CD4-positive, alpha-beta T cell treated with Interferon alpha-2 for 1 hour (primary cell): ENCODE results near the gene LSM14A.
"Not testable (repeated sequence)": the region's sequence is repeated elsewhere in the genome, so short reads cannot be mapped to it uniquely, and the experiment has no call there.

Experiments
- DNase-seq, 2 donors: peaks; one replicate each; pipeline ENCODE4 v3.0.0-alpha.2; 2020 to 2022

Gene LSM14A

DNA sequence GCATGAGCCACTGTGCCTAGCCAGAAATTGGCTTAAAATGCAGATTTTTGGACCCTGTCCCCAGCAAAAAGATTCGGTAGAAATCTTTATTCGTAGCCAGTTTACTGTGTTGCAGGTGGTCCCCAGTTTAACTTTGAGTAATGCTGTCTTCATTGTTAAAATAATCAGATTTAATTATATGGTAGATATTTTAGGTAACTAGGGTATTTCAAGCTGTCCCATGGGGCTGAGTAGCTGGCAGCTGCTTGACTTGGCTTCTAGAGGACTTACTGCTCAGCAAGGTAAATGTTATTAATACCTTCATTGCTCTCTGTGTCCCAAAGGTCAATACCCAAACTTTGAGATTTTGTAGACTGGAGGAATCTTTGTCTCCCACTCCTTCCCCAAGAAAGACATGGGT lies 21.1 kb downstream of the LSM14A start:
- DNase-seq = no peak

DNA sequence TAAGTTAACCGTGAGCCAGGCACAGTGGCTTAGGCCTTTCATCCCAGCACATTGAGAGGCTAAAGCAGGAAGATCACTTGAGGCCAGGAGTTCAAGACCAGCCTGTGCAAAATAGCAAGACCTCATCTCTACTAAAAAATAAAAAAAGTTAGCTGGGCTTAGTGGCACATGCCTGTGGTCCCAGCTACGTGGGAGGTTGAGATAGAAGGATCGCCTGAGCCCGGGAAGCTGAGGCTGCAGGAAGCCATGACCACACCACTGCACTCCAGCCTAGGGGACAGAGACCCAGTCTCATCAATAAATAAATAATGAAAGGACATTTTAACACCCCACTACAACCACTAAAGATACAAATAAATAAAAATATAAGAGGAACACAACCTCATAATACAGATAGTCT lies 21.6 kb downstream of the LSM14A start:
- no peak for DNase-seq

DNA sequence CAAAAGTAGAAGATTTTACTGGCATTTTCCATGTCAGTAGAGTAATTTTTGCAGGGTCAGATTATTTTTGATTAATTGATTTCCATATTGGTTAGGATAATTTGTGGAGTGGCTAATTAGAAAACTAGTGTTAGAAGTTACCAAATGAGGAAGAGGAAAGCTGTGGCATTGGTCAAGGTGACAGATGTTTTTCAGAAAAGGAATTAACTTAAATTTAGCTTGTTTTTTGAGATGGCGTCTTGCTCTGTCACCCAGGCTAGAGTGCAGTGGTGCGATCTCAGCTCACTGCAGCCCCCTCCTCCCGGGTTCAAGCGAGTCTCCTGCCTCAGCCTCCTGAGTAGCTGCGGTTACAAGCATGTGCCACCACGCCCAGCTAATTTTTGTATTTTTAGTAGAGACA lies 28.8 kb downstream of the LSM14A start:
- DNase-seq = no peak

DNA sequence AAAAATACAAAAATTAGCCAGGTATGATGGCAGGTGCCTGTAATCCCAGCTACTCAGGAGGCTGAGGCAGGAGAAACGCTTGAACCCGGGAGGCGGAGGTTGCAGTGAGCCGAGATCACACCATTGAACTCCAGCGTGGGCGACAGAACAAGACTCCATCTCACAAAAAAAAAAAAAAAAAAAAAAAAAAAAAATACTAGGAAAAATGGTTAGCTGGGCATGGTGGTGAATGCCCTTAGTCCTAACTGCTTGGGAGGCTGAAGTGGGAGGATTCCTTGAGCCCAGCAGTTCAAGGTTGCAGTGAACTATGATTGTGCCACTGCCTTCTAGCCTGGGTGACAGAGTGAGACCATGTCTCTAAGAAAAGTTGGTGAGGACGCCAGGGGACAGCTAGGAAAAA lies 33.0 kb downstream of the LSM14A start:
- DNase-seq = not testable (repeated sequence)

DNA sequence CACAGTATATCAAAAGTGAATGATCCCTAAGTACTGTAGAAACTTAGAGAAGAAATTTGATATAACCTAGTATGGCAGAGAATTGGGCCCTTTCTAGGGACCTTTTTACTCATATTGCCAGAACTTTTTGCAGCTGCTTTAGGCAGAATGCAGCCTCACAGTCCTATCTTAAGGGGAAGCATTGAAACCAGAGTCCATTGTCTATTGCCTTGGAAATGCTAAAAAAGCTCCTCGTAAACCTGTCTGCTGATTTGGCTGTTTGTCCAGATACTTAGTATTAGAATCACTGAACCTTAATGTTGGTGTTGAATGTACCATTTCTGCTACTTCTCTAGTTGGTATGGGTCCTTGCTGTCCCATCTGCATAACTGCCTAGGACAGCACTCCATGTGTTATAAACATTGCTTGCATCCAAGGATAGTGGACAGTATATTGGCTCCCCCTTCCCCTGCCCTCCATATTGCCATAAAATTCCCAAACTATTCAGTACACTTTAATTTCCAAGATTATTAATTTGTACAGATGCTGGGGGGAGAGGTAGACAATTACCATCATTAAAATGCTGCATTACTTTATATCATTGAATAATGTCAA lies 36.1 kb downstream of the LSM14A start:
- DNase-seq = no peak

DNA sequence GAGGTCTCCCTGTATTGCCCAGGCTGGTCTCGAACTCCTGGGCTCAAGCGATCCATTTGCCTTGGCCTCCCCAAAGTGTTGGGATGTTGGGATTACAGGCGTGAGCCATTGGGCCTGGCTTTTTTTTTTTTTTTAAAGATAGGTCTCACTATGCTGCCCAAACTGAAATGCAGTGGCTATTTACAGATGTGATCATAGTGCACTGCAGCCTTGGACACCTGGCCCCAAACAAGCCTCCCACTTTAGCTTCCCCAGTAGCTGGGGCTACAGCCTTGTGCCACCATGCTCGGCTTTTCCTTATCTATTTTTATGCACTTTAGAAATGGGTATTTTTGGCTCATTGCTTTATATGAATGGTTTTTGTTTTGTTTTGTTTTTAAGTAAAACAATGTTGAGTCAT lies 37.4 kb downstream of the LSM14A start:
- no peak for DNase-seq

DNA sequence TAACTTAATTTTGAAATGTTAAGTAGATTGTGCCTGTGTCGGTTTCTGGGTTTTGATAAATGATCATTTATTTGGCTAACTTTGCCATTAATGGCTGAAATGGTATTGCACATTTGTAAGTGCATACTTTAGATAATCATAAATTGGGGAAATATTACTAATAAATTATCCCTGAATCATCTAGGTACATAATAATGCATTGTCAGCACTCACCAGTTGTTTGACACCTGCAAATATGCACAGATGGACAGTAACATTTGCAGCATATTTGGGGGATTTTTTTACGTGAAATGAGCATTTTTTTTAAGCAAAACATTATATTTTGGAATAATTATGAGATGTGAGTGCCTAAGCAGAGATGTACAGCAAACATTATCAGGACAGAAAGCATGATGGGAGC lies 41.0 kb downstream of the LSM14A start:
- DNase-seq = no peak

DNA sequence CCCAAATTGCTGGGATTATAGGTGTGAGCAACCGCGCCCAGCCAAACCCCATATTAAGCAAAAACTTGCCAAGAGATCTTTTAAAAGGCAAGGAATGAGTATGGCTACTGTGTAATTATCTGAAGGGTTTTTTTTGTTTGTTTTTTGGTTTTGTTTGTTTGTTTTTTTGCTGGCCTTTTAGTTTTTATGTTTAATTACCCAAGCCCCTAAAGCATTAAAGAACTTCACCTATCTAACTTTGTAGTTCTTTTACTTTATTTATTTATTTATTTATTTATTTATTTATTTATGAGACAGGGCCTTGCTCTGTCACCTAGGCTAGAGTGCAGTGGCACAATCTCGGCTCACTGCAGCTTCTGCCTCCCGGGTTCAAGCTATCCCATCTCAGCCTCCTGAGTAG lies 41.7 kb downstream of the LSM14A start:
- no peak for DNase-seq

DNA sequence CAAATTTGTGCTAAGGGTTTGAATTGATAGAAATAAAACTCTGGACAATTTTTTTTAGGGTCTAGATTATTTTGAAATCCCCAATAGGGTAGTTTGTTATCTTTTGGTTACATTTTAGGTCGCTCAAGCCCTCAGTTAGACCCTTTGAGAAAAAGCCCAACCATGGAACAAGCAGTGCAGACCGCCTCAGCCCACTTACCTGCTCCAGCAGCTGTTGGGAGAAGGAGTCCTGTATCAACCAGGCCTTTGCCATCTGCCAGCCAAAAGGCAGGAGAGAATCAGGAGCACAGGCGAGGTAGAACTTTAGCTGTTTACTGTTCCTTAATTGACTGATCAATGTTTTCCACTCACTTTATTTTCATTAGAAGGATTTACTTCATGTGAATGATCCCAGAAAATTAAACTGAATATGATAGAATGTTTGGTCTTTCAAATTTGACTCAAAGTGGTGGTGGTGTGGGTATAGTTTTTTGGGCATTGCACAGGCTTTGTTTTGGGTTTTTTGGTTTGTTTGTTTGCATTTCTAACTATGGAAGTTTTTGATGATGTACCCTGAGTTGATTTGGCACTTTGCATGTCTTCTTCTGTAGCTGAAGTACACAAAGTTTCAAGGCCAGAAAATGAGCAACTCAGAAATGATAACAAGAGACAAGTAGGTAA lies 42.8 kb downstream of the LSM14A start:
- no peak for DNase-seq

DNA sequence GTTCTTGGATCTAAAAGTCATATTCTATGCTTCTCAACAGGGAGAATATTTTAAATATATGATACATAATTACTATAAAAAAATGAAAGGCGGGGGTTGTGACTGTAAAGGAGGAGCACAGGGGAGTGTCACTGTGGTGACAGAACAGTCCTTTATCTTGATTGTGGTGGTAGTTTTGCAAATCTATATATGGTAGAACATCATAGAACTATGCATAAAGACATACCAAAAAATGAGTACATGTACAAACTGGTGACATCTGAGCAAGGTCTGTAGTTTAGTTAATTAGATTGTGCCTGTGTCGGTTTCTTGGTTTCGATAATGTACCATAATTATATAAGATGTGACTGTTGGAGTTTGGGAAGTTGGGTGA lies 43.3 kb downstream of the LSM14A start:
- no peak for DNase-seq

DNA sequence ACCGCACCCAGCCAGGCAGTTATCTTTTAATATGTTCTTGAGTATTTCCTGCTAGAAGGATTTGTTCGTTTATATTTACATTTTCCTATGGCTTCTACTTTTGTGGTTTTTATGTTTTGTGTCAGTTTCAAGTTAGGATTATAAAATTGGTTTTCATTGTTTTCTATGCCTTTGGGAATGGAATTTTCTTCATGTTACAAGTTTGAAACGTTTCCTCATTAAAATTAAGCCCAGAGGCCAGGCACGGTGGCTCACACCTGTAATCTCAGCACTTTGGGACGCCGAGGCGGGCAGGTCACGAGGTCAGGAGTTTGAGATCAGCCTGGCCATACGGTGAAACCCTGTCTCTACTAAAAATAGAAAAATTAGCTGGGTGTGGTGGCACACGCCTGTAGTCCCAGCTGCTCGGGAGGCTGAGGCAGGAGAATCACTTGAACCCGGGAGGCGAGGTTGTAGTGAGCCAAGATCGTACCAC lies 44.5 kb downstream of the LSM14A start:
- not testable (repeated sequence) for DNase-seq

DNA sequence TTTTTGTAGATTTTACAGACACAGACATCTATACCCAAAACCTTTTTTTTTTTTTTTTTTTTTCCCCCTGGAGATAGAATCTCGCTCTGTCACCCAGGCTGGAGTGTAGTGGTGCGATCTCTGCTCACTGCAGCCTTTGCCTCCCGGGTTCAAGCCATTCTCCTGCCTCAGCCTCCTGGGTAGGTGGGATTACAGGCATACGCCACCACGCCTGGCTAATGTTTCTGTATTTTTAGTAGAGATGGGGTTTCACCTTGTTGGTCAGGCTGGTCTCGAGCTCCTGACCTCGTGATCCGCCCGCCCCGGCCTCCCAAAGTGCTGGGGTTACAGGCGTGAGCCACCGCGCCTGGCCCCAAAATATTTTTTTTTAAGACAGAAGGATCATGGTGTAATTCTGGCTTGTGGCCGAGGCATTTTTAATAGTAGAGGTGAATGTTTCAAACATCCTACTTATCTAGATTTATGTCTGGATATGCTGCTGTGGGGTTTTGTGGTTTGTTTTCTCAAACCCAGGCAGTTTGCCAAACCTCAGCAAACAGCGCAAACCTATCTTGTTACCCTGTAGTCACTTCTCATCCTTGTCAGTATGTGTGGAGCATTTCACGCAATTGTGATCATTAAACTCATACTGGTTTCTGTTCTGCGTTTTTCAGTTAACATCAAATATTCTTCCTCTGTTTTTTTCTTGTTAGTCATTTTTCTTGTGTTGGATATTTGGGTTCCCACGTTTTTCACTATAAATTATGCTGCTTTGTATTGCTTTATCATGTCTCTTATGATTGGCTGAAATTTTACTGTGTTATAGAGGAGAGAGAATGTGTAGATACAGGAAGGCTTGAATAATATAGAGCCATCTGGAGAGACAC lies 45.9 kb downstream of the LSM14A start:
- peak; percentile 73 to 77 for DNase-seq

DNA sequence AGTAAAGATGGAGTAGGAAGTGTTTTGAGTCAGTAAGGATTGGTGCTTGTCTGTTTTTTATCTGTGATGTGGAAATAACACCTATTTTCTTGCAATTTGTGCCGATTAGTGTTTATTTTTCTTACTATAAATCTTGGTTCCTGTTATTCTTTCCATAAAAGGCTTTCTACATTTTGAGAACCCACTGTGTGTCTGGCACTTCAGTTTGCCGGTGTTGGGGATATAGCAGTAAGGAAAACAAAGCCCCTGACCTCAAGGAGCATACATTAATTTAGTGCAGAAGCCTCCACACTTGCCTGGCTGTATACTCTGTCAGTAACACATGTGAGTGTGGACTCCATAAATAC lies 46.5 kb downstream of the LSM14A start:
- DNase-seq = no peak

DNA sequence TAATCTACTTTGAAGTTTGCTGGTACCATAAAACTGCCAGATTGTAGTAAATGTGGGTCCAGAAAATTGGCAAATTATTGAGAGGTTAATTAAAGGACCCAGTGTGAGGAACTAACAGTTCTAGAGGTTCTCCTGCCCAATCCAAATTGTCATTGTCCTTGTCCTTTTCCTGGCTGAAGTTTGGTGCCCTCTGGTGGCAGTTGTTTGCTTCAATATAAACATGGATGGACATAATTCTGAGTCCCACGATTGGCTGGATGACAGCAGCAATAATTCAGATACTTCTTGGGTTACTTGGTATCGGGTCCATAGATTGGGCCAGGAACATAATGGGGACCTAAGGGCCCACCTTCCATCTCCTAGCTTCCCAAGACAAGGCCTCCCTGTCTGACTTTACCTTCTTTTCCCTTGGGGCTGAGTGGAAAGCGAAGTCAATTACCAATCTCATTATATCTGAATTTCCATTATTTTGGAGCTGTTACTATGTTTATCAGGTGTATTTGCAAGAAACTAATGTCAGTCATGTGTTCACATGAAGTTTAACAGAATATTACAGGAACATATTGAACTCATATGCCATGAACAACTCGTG lies 48.3 kb downstream of the LSM14A start:
- peak; percentile 59 to 71 for DNase-seq

DNA sequence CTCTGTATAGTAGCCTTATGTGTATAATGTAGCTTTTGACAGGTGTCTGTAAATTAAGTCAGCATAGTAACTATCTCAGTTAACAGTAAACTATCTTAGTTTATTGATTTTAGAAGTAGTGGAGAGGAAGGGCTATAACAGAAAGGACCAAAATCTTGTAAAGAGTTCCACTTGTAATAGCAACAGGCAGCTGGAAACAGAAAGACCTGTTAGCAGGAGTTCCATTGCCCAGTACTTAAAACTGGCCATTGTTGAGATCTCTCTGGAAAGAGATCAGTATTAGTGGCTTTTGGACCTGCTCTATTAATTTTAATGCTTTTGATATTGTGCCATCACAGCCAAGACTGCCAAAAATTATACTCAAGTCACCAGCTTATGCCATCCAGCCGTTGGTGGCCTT lies 50.1 kb downstream of the LSM14A start:
- no peak for DNase-seq

DNA sequence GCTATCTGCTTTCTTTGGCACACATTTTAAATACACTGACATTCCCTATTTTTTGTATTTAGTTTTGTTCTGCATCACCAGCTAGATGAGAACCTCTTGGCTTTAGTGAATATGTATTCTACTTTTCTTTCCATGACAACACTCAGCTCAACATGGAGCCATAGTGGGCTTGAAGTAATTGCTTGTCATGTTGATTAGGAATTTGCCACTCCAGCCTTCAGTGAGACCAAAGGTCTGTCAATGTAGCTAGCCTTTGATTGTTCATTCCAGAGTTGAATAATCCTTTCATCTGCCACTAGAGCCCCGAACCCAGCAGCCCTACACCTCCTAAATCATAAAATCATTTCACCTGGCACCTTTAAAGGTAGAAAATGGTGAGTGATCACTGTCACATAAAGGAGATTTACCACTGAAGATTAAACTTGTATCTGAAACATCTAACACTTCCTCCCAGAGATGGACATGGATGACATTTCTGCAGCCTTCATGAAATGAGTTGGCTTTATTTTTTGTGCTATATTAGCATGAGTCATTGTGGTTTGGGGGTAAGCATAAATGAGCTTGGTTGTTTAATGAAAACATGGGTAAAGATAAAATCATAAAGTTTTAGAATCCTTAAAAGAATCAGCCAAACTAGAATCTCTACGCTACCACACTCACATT lies 52.8 kb downstream of the LSM14A start:
- DNase-seq = no peak

DNA sequence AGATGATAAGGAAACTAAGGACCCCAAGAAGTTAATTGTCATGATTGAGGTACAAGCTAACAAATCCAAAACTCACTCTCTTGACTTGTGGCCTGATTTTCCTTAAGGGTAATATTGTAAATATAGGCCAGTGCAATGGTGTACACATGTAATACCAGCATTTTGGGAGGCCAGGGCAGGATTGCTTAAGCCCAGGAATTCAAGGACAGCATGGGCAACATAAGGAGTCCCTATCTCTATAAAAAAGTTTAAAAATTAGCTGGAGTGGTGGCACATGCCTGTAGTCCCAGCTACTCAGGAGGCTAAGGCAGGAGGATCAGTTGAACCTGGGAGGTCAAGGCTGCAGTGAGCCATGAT lies 53.3 kb downstream of the LSM14A start:
- no peak for DNase-seq

DNA sequence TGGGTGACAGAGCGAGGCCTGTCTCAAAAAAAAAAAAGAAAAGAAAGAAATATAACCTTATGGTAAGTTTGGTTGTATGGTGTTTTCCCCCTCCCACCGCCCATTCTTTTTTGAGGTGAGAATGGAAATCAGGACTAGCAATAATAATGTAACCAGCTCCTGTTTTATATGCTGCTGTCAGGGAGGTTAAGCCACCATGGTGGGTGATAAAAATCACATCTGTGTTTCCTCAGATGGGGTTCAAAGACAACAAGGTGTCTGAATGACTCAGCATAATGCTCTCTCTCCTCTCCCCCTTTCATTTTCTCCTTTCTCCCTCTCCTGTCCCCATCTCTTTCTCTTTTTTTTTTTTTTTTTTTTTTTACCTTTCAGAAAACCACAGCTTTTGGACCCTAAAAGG lies 53.7 kb downstream of the LSM14A start:
- no peak for DNase-seq

DNA sequence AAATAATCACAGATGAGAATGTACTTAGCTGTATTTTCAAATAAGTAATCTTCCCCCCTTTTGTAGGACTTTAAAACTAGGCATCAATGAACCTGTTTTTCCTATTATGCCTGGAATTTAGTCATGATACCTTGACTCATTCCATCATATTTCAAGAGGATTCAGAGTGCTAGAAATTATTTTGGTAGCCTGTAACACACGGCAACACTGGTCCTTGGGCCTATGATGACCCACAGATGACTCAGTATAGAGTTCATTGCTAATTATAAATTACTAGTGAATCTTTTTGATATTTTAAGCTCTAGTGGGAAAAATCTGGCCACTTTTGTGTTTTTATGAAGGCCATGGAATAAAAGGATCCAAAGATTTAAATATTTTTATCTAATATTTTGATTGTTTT lies 56.0 kb downstream of the LSM14A start:
- DNase-seq = no peak

DNA sequence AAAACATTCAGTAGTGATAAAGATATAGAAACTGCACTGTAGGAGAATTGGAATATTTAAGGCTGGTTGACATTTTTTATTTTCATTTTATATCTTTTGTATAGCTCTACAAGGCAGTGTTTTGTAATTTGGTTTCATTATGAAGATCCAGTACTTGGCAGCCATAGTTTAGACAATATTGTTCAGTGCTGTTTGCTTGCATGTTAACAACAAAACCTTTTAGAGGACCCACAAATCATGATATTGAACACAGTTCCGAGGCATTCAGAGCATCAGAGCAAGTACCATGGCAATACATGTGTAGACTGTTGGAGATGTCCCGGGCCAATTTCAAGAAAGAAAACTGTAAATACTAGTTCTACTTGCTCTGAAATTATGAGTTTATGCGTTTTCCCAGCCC lies 56.5 kb downstream of the LSM14A start:
- DNase-seq = no peak

DNA sequence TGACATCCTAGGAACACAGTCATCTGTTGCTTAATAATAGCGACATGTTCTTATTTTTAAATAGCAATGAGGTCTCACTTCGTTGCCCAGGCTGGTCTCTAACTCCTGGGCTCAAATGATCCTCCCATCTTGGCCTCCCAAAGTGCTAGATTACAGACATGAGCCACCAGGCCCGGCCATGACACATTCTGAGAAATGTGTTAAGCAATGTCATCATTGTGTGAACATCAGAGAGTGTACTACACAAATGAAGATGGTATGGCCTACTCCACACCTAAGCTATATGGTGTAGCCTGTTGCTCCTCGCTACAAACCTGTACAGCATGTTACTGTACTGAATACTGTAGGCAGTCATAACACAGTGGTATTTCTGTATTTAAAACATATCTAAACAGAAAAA lies 57.4 kb downstream of the LSM14A start:
- no peak for DNase-seq

DNA sequence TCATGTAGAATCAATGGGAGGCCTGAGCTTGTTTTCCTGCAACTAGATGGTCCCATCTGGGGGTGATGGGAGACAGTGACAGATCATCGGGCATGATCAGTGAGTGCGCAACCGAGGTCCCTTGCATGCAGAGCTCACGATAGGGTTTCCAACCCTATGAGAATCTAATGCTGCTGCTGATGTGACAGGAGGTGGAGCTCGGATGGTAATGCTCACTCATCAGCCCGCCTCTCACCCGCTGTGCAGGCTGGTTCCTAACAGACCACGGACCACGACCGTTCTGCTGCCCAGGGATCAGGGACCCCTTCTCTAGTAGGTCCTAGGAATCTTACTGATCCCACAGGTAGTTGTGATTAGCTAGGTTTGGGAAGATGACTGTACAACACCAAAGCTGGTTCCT lies 58.5 kb downstream of the LSM14A start:
- no peak for DNase-seq

DNA sequence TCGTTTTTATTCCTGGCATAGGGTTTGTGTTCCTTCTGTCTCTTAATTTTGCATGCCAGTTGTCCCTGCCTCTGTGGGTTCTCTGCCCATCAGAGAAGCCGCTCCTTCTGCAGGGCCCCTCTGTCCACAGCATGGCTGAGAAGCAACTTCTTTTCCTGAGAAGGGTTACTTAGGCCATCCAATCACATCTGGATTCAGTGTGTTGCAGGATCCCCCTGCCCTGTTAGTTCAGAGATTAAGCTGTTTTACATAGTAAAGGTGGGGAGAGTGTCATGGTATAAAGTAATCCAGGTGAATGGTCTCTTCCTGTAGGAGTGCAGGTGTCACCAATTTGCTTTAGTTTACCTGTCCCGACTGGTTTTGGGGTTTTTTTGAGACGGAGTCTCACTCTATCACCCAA lies 59.1 kb downstream of the LSM14A start:
- no peak for DNase-seq
